ENCODE results near the gene HVCN1. TPM values are rescaled to one million over a fixed set of nuclear protein-coding genes. Genes with fewer than 3 reads are reported as not detected.

The HVCN1 gene
- total and polyA plus RNA-seq, 3 donors from 2014 or later, result 39.7 to 139 (median 52.0) TPM

- Histone ChIP-seq H3K27me3 (no peaks in the 10 kb centered on the region), H3K4me1 (no peaks in the 10 kb centered on the region), H3K4me3 (no peak overlapping the region), H3K9me3 (no peaks in the 10 kb centered on the region), H3K27ac (no peak overlapping the region), H3K36me3 (ENCODE audit: low read depth, missing control alignments) (no peaks in the 10 kb centered on the region)
- intact Hi-C loops (cut with DNase I; ENCODE audit: low total_unique reads), result no loop called here
- 74 to 79% methylated on average over 11 of the region's 11 CpGs for WGBS, 2 donors
- peak; percentile 76 for DNase-seq
- TF ChIP-seq POLR2A (IDR thresholded peaks at IDR 0.05), result no peak
- no peak for TF ChIP-seq CTCF (IDR thresholded peaks at IDR 0.05)
Observed at GRCh38 chr12:110649341-110649847, 39.5 kb downstream of the HVCN1 start.

GRCh38 chr12:110647631-110648040, 41.3 kb downstream of the HVCN1 start:
- no peak for DNase-seq
- Histone ChIP-seq H3K27ac (peak overlapping the region in 1 of 2 donors; percentile 38), H3K36me3 (ENCODE audit: low read depth, missing control alignments) (no peaks in the 10 kb centered on the region), H3K4me3 (no peak overlapping the region), H3K27me3 (no peaks in the 10 kb centered on the region), H3K9me3 (no peaks in the 10 kb centered on the region), H3K4me1 (no peaks in the 10 kb centered on the region)
- intact Hi-C loops (cut with DNase I; ENCODE audit: low total_unique reads), result no loop called here
- no peak for TF ChIP-seq CTCF (IDR thresholded peaks at IDR 0.05)
- no peak for TF ChIP-seq POLR2A (IDR thresholded peaks at IDR 0.05)
- 80 to 84% methylated on average over 7 of the region's 7 CpGs for WGBS, 2 donors

GRCh38 chr12:110641521-110641920, 47.4 kb downstream of the HVCN1 start:
- peak; percentile 64 for DNase-seq
- peak overlapping the region; percentile 21 to 31 for H3K27ac ChIP-seq
- H3K9me3 ChIP-seq, result no peaks in the 10 kb centered on the region
- H3K4me3 ChIP-seq, result no peak overlapping the region
- no peaks in the 10 kb centered on the region for H3K36me3 ChIP-seq (ENCODE audit: low read depth, missing control alignments)
- intact Hi-C loops (cut with DNase I; ENCODE audit: low total_unique reads), result no loop called here
- WGBS, 2 donors, result 28 to 40% methylated on average over 7 of the region's 7 CpGs
- no peak for TF ChIP-seq CTCF (IDR thresholded peaks at IDR 0.05)
- TF ChIP-seq POLR2A (IDR thresholded peaks at IDR 0.05), result no peak
- H3K4me1 ChIP-seq, result peaks cover 21% of the 10 kb centered on the region
- H3K27me3 ChIP-seq, result no peaks in the 10 kb centered on the region

- peak; percentile 45 for DNase-seq
- TF ChIP-seq CTCF (IDR thresholded peaks at IDR 0.05) (no peak), POLR2A (IDR thresholded peaks at IDR 0.05) (no peak)
- Histone ChIP-seq H3K36me3 (ENCODE audit: low read depth, missing control alignments) (no peaks in the 10 kb centered on the region), H3K4me1 (peaks cover 21% of the 10 kb centered on the region), H3K27me3 (no peaks in the 10 kb centered on the region), H3K27ac (peak overlapping the region; percentile 62 to 73), H3K4me3 (no peak overlapping the region), H3K9me3 (no peaks in the 10 kb centered on the region)
- intact Hi-C loops (cut with DNase I; ENCODE audit: low total_unique reads), result no loop called here
- WGBS, 2 donors, result 59 to 68% methylated on average over 11 to 15 of the region's 15 CpGs
Observed at GRCh38 chr12:110640275-110641025, 48.5 kb downstream of the HVCN1 start.
